NCI-H460 (cell line): Measurements from ENCODE around the gene MCTP1. TPM values are rescaled to one million over a fixed set of nuclear protein-coding genes. Genes with fewer than 3 reads are reported as not detected.

Source experiments
- DNase-seq: peaks from one replicate; pipeline ENCODE4 v3.0.0-alpha.2; 2016; ENCODE audit warnings: low read depth; ENCODE audit errors: extremely low read depth
- total RNA-seq: library from RNA; depleted of rRNA; stranded (reverse); fragments of >200 nt; shearing (Covaris generic); gene quantifications from 2 replicates; pipeline ENCODE4 v1.2.3, GENCODE V29; 2014

MCTP1 gene
- total RNA-seq, 1 experiment from 2014 or later = 46.4 TPM

DNA sequence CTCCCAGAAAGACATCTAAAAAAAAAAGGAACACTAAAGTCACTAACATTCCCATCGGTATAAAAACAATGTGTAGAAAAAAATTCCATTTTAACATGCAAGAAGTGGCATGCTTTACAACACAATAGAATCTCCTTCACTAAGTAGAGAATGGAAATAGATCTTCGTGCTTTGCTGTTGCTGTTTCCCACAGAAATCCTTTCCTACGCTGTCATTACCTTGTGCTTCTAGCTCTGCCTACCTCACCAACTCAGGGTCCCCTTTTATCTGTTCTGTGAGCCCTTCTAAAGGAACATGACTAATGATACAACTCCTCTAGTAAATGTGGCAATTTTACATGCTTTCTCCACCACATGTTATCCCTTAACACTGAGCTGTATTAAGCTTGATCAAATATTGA lies 202.9 kb downstream of the MCTP1 start:
- DNase-seq = peak; percentile 25

DNA sequence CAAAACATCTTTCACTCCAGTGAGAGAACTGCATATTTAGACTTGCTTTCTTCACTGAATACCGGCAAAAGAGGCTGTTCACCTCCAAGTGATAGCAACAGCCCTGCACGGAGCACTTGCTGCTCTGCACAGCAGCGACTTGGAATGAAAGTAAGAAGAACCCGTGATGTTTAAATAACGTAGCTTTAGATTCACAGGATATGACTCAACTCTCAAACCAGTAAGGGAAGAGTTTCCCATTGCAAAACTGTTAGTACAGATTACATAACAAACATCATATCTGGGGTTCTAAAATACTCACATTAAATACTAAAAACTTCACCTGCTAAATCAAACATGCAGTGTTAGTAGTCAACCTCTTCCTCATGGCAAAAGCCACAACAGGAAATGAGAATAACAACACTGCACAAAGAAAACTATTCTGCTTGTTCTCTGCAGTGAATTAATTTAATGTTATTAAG lies 203.4 kb downstream of the MCTP1 start:
- peak; percentile 92 for DNase-seq

DNA sequence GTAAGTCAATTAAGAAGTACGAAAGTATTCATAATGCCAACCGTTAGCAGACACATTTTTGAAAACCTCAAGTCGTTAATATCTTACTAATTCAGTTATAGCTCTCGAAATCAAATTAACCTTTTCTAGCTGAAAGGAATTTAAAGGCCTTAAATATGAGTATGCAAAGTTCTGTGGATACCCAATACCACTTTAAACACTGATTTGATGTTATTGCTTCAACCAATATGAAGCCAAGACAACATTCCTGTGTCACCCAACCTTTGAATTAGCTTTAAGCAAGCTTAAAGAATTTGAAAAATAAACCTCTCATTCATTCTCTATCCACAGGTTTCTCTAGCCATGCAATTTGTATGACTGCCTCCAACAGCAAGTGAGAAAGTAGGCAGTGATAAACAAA lies 204.5 kb downstream of the MCTP1 start:
- no peak for DNase-seq

DNA sequence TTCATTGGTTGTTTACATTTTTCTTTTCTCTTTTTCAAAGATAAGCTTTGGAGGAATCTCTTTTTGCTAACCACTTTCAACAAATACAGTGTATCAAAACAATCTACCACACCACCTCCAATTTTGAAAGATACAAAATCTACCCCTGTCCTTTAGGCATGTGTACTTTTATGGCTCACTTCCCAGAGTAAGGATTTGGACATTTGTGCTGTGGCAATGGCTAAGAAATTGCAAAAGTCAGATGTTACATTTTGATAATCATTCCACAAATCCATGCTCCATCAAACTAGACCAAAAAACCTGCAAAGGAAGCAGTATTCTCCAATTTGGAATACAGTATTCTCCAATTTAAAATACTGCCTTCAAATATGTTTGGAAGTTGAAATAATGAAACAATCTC lies 204.9 kb downstream of the MCTP1 start:
- DNase-seq = no peak

DNA sequence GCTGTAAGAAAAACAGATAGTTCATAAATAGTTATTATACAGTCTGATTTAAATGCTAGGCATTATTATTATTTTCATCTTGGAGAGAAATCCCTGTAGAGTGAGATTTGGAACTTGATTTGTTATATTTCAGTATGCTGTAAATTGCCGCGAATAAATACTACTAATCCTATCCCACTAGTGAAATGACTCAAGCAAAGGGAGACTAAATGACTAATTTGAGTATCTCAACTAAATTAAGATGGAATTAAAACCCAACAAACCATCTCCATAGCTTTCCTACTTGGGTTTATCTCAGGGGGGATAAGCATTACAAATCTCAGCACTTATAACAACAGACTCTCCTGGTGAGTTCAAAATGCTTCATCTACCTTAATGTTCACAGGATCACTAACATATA lies 206.0 kb downstream of the MCTP1 start:
- no peak for DNase-seq

DNA sequence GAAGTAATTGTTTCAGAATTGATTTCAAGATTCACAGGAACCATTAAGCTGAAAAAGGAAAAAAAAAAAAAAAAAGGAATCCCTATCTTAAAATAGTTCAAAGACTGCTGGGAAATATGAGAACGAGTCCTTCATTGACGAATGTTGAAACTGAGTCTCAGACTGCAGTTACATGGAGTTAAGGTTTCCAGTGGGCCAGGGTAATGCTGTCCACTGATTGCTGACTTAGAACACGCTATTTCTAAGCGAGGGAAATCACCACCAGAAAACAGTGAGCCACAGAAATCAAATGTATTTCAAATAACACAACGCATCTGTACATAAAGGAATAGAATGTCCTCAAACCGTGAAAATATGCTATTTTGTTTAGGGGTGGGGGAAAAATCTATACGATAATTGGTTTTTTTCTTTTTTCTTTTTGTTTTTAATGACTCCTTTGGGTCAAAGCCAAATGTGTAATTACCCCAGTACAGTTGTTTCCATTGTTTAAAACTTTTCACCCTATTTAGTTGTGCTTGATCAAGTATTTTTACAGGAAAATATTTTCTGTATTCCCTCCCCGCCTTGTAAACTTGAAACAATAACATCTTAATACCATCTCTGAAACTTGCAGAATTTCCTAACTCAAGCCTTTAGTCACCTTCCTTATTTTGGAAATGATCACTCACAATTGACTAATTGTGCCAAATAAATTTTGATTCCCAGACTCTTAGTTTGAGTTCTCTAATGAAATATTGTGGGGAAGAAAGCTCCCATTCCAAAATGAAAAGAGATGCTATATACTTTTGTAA lies 208.3 kb downstream of the MCTP1 start:
- DNase-seq = no peak

DNA sequence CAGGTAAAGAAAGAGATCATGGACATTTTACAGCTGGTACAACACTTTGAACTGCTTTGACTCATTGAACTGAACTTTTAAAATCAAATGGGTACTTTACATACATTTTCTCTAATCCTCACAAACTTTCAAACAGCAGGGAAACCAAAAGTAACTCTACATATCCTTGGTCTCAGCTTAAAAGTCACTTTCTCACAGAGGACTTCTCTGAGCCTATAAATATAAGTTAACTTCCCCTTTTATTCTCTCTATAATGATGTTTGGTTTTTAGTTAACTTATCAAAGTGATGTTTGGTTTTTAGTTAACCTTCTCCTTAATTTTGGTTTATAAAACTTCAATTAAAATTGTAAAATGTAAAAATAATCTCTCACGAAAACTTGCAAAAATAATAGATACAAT lies 209.8 kb downstream of the MCTP1 start:
- DNase-seq = no peak

DNA sequence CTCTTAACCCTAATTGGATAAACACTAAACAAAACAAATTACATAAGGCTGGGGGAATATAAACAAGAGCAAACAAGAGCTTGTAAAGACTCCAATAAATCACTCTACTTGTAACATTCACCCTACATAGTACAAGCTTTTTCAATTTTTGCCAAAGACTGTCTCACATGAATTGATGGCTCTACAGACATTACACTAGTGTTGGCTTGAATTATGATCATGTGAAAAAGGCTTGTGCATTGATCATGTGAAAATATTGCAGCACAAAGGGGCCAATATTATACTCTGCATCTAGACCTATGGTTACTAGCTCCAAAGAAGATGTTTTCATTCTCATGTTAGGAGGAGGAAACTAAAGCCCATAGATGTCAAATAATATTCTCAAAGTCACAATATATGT lies 212.6 kb downstream of the MCTP1 start:
- no peak for DNase-seq

DNA sequence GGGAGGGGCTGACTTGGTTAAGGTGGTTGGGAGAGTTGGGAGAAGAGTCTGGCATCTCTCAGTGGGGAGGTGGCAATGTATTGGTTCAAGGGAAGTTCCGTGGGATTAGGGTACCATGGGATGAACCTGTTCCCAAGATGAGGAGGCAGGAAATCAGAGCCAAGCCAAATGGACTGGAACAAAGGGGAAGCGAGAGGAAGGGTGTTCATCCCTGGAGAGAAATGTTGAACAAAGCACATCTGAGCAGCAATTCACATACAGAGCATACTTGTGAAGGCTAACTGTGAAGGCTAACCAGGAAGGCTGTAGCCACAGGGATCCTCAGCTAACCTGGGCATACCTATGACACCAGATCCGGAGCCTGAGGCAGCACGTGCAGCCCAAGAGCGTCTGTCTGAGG lies 214.0 kb downstream of the MCTP1 start:
- no peak for DNase-seq

DNA sequence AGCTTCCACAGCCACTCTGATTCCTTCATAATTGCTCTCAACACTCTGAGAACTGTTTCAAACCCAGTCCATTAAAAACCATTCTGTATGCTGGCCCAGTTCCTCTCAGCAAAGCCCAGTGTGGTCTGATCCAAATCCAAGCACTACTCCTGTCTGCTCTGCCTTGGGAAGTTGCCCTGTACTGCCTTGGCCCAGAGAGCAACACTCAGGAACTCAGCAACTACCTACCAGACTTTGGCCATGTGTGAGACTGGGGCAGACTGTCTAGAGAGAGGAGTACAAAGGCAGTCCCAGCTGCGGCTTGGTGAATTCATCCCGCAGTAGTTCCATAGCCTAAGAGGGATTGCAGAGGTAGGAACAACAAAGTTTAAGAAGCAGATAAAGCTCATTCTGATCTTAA lies 214.4 kb downstream of the MCTP1 start:
- no peak for DNase-seq

DNA sequence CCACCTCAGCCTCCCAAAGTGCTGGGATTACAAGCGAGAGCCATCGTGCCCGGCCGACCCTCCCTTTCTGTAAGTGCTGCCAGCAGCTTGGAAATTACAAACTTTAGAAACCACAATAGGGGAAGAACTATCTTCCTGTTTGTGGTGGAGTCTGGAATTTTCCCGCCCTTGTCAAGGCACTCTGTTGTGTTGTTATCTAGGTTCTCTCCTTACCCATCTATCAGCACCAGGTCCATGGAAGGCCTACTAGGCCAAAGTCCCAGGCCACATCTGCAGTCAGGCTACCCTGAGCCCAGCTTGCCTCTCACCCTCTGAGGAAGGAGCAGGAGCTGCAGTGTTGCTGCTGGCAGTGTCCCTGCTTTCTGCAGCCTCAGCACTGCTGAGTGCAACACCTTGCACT lies 214.9 kb downstream of the MCTP1 start:
- DNase-seq = no peak

DNA sequence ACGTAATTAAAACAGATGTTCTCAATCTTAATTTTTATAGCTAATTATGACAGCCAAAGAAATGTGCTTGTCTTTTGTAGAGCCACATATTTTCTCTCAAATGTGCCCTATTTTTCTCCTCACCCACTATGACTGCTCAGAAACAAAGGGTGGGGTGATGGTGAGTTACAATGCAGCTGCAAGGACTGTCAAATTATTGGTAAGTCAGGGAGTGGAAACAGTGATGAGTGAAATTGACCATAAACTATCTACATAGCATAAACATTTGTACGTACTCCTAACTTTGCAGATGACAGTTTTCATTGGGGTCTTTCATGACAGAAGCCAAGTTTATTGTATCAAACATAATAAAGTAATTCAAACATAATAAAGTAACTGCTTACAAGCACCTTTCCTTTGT lies 215.9 kb downstream of the MCTP1 start:
- no peak for DNase-seq

DNA sequence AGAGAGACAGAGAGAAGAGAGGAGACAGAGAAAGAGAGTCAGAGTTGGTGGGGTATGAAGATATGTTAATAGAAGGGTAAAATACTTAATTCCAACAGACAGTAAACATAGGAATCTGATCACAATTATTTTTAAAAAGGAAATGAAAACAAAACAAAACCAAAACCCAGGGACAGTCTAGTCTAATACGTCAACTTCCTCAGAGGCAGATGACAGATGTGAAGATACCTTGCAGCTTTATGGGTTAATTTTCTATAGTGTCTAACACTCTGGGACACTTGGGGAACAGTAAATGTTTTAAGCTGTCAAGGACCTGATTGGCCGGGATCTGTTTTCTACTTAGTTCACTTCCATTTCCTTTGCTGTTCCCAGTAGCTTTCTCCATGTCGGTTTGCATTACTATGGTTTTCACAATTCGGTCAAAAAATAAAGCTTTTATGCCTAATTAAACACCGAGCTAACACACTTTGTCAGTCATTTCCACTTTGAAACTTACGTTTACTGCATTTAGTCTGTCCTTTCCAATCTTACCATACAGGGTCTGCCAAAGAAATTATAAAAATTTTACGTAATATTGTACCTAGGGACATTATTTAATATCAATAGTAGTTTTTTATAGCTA lies 216.5 kb downstream of the MCTP1 start:
- DNase-seq = no peak

DNA sequence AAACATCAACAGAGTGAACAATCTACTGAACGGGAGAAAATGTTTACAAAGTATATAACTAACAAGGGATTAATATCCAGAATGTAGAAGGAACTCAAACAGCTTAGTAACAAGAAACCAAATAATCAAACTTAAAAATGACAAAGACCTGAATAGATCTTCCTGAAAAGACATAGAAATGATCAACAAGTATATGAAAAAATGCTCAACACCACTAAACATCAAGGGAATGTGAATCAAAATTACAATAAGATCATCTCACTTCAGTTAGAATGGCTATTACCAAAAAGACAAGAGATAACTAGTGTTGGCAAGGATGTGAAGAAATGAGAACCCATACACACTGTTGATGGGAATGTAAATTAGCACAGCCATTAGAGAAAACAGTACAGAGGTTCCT lies 218.8 kb downstream of the MCTP1 start:
- DNase-seq = no peak

DNA sequence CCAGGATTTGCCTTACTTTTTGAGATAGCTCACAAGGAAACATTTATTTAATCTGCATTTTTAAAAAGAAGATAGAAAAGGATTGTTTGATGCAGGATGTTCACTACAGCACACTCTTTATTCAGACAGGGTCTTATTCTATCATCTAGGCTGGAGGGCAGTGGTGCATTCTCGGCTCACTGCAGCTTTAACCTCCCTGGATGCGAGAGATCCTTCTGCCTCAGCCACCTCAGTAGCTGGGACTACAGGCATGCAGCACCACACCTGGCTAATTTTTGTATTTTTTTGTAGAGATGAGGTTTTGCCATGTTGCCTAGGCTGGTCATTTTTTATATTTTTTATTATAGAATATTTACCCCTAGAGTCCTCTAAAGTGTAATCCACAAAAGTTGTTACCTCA lies 221.4 kb downstream of the MCTP1 start:
- DNase-seq = no peak

DNA sequence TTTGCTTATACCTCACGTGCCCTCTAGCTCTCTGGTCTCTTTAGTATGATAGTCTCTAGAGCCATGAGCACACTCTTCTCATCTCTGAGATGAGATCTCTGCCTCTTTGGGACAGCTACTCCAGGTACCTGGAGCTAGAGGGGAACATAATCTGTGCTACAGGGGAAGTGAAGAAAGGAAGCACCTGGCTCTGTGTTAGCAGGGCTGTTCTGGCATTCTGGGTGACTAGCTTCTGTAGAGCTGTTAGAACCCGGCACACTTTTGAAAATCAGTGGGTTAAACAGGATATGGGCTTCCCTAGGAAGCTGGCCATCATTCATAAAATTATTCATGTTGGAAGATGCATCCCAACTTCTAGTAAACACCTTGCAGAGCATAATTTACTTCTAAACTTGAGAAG lies 224.8 kb downstream of the MCTP1 start:
- no peak for DNase-seq

DNA sequence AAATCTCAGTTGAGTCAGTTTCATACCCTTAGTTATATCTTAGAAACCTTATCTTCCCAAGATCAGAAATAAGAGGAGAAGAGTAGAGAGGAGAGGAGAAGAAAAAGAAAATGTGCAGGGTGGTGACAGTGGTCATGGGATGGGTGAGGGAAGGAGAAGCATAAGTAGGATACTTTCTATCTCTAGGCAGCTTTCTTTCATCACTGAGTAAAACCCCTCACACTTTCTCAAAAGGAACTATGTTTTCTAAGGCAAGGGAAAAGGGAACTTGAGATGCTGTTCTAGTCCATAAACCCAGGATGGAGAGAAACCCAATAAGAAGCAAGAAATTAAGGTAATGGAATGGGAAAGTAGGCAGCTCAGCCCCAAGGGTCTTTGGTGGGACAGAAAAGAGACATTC lies 225.3 kb downstream of the MCTP1 start:
- DNase-seq = no peak

DNA sequence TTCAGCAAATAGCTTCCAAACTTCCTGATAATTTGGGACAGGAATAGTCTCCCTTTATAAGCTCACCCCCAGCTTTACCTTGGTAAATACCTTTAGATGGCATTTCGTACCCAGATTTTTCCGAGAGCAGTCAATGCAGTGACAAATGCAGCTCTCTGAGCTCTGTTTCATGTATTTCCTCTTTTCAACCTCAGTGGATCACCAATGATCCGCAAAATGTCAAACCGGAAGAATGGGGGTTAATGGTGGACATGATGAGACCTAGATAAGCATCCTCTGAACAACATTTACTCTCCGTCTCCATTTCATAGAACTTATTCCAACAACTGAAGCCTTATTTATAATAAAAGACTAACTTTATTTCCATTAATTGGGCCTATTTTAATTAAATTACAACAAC lies 227.3 kb downstream of the MCTP1 start:
- no peak for DNase-seq

DNA sequence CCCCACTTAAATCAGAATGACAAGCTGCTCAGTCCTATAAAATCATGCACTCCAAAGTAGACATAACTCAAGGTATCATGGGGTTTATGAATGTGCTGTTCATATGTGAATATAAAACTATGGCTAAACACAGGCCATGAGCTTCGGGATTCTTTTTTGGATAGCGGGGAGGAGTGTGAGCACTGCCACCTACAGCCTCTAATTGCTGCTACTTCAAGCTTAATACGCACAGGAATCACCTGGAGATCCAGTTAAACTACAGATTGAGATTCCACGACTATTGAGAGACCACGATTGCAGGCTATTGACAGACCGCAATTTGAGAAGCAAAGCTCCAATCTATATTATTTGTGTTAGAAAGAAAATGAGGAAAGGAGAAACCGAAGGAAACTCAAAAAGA lies 231.6 kb downstream of the MCTP1 start:
- no peak for DNase-seq

DNA sequence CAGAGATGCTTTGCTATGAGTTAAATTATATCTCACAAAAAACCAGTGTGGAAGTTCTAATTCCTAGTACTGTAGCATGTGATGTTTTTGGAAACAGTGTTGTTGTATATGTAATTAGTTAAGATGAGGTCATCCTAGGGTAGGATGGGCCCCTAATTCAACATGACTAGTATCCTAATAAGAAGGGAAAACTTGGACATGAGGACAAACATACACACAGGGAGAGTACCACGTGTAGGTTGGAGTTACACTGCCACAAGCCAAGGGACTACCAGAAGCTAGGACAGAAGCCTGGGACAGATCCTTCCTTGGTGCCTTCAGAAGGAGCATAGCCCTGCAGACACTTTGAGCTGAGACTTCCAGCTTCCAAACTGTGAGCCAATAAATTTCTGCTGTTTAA lies 234.2 kb downstream of the MCTP1 start:
- no peak for DNase-seq

DNA sequence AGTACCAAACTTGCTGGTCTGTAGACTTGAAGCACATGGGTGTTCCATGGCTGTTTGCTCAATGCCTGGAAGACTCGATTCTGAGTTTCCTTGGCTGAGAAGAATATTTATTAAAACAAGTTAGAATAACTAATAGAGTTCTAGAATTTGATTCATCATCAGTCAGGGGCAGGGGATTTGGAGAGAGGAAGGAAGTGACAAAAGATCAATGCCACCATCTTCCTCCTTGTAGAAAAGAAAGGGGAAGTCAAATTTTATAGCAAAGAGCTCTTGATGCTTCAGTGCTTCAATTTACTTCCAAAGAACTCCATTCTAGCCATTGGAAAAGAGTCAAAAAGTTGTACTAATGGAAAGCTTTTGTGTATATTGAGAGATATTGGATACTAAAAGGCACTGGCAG lies 236.3 kb downstream of the MCTP1 start:
- DNase-seq = no peak

DNA sequence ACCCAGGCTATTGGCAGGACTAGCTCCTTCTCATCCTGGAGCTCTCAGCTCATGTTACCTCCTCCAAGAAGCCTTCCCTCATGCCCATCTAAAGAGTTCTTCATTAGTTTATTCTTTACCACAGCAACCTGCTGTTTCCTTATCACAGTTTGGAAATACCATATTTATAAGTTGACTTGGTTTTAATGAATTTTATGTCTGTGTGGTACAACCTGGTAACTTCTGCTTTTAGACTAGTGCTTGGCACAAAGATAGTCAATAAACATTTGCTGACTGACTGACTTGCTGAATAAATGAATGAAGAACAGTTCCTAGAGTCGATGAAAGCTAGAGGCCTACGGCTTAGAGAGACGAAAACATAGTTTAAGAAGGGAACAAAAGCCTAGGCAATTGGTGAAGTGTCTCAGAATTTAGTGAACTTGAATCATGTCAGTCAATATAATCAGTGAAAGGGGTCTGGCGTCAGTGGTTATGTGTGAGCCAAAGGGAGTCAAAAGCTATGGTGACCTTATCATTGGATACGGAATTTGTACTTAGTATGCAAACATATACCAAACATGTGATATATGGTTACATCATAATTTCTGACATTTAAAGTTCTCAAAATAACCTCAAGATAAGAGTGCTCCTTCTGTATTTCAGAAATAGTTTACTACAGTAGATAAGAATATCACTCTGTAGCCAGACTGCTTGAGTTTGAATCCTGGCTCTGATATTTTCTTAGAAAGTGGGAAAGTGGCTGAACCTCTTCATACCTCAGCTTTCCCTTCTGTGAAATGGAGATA lies 239.5 kb downstream of the MCTP1 start:
- no peak for DNase-seq
